Activated naive CD8-positive, alpha-beta T cell (primary cell): ENCODE data around the gene CRYGD.
"Not testable (repeated sequence)": the region's sequence is repeated elsewhere in the genome, so short reads cannot be mapped to it uniquely, and the experiment has no call there.

Experiments
- H3K27ac Mint-ChIP-seq: one replicate; pipeline ENCODE4 v1.8.0; 2021; ENCODE audit warnings: mixed read lengths
- H3K27me3 Mint-ChIP-seq: one replicate; pipeline ENCODE4 v1.8.0; 2021; ENCODE audit warnings: mixed read lengths
- H3K36me3 Mint-ChIP-seq: one replicate; pipeline ENCODE4 v1.8.0; 2021; ENCODE audit warnings: mixed read lengths
- H3K4me1 Mint-ChIP-seq: one replicate; pipeline ENCODE4 v1.8.0; 2021; ENCODE audit warnings: low read depth, mixed read lengths
- H3K4me3 Mint-ChIP-seq: one replicate; pipeline ENCODE4 v1.8.0; 2021; ENCODE audit warnings: mild to moderate bottlenecking, mixed read lengths
- H3K9me3 Mint-ChIP-seq: one replicate; pipeline ENCODE4 v1.8.0; 2021; ENCODE audit warnings: low read depth, mixed read lengths

The CRYGD gene

GRCh38 chr2:208139447-208139846, 15.1 kb upstream of the CRYGD start:
- peaks cover 4% of the 10 kb centered on the region for H3K9me3 Mint-ChIP-seq
- H3K4me3 Mint-ChIP-seq: no peak overlapping the region
- H3K27ac Mint-ChIP-seq: no peak overlapping the region
- no peaks in the 10 kb centered on the region for H3K27me3 Mint-ChIP-seq
- H3K36me3 Mint-ChIP-seq: peaks cover 2% of the 10 kb centered on the region
- peaks cover 13% of the 10 kb centered on the region for H3K4me1 Mint-ChIP-seq

- not testable (repeated sequence) for H3K36me3 Mint-ChIP-seq, H3K27ac Mint-ChIP-seq, H3K27me3 Mint-ChIP-seq, H3K4me3 Mint-ChIP-seq, H3K9me3 Mint-ChIP-seq
- H3K4me1 Mint-ChIP-seq: peaks cover 13% of the 10 kb centered on the region
Observed at GRCh38 chr2:208138334-208138733, 14.0 kb upstream of the CRYGD start.

- H3K27ac Mint-ChIP-seq: no peak overlapping the region
- peaks cover 4% of the 10 kb centered on the region for H3K9me3 Mint-ChIP-seq
- no peak overlapping the region for H3K4me3 Mint-ChIP-seq
- no peaks in the 10 kb centered on the region for H3K27me3 Mint-ChIP-seq
- H3K36me3 Mint-ChIP-seq: peaks cover 2% of the 10 kb centered on the region
- H3K4me1 Mint-ChIP-seq: peaks cover 13% of the 10 kb centered on the region
Observed at GRCh38 chr2:208136716-208137094, 12.4 kb upstream of the CRYGD start.

- Mint-ChIP-seq H3K4me3 (no peak overlapping the region), H3K9me3 (peaks cover 4% of the 10 kb centered on the region)
Observed at GRCh38 chr2:208135794-208136715, 11.7 kb upstream of the CRYGD start.

GRCh38 chr2:208134928-208135586, 10.7 kb upstream of the CRYGD start:
- Mint-ChIP-seq H3K4me3 (no peak overlapping the region), H3K9me3 (peaks cover 4% of the 10 kb centered on the region), H3K27ac (no peak overlapping the region), H3K4me1 (peaks cover 13% of the 10 kb centered on the region), H3K36me3 (peaks cover 2% of the 10 kb centered on the region), H3K27me3 (no peaks in the 10 kb centered on the region)

More at GRCh38 chr2:208135794-208136715, 11.7 kb upstream of the CRYGD start:
- Mint-ChIP-seq H3K36me3 (peaks cover 2% of the 10 kb centered on the region), H3K4me1 (peaks cover 13% of the 10 kb centered on the region), H3K27me3 (no peaks in the 10 kb centered on the region), H3K27ac (no peak overlapping the region)

- no peaks in the 10 kb centered on the region for H3K36me3 Mint-ChIP-seq
Observed at GRCh38 chr2:208130712-208131110, 6.4 kb upstream of the CRYGD start.

DNA sequence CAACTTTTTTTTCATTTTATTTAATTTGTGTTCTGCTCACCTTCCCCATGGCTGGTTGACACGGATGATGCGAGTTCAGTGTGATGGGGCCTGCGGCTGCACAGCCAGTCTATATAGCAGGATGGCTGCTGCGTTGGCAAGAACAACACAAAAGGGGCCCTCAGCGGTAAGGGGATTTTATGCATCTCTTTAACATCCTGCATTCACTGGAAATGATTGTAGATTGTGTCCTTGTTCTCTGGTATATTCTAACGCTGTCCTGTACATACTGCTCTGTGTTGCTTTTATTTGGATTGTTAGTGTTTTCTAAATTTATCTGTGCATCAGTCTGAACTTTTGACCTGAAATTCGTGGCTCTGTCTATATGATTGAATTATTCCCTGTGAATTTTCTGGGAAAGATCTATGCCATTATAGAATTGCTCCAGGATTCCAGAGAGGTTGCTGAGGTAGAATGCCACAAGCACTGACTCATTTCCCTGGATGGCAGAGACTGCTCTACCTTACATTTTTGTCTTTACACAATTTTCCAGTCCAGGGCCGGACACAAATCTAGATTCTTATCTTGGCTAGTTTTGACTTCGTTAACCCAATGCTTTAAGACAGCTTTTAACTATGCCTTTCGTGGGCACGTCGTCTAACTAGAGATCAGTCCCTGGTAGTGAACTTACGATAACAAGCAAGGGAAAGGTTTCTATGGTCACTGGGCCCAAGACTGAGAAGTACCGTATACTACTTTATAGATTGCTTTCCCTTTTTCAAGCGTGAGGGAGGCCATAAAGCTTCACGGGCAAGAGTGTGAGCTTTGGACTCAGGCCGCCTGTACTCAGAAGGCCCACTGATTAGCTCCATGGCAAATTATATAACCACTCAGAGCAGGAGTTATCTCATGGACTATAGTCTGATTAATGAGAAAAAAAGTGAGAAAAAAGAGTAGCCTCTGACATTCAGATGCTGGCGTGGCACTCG, 5.7 kb upstream of the CRYGD start, which contains the start of gene CRYGC:
TSS of gene CRYGC (minus strand) at position 85 of the 968 bp plus-strand sequence. CDS start at position 49, 36 bp downstream.
- Mint-ChIP-seq H3K4me3 (no peak within 1 kb of the TSS), H3K9me3 (no peaks in the 10 kb centered on the region), H3K27me3 (peaks cover 3% of the 10 kb centered on the region), H3K27ac (no peak within 1 kb of the TSS), H3K36me3 (no peaks in the 10 kb centered on the region), H3K4me1 (peaks cover 4% of the 10 kb centered on the region)

More at GRCh38 chr2:208130712-208131110, 6.4 kb upstream of the CRYGD start:
- no peaks in the 10 kb centered on the region for H3K9me3 Mint-ChIP-seq
- H3K4me3 Mint-ChIP-seq: no peak overlapping the region
- H3K4me1 Mint-ChIP-seq: peaks cover 10% of the 10 kb centered on the region
- no peaks in the 10 kb centered on the region for H3K27me3 Mint-ChIP-seq
- no peak overlapping the region for H3K27ac Mint-ChIP-seq

- Mint-ChIP-seq H3K27ac (no peak overlapping the region), H3K4me1 (peaks cover 5% of the 10 kb centered on the region), H3K9me3 (no peaks in the 10 kb centered on the region), H3K4me3 (no peak overlapping the region), H3K36me3 (no peaks in the 10 kb centered on the region), H3K27me3 (peaks cover 12% of the 10 kb centered on the region)
Observed at GRCh38 chr2:208128136-208128535, 3.8 kb upstream of the CRYGD start.

DNA sequence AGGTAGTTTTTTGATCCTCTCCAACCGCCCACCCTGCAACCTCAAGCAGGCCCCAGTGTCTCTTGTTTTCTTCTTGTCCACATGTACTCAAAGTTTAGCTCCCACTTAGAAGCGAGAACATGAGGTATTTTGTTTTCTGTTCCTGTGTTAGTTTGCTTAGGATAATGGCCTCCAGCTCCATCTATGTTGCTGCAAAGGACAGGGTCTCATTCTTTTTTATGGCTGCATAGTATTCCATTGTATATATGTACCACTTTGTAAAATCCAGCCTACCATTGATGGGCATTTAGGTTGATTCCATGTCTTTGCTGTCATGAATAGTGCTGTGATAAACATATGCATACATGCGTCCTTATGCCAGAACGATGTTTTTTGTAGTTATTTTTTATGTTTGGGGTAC, 2.8 kb upstream of the CRYGD start:
- Mint-ChIP-seq H3K9me3 (no peaks in the 10 kb centered on the region), H3K36me3 (no peaks in the 10 kb centered on the region), H3K27me3 (peaks cover 12% of the 10 kb centered on the region), H3K4me1 (peaks cover 5% of the 10 kb centered on the region), H3K27ac (no peak overlapping the region), H3K4me3 (no peak overlapping the region)

GRCh38 chr2:208125251-208125650, 927 bp upstream of the CRYGD start:
- no peak overlapping the region for H3K4me3 Mint-ChIP-seq
- no peaks in the 10 kb centered on the region for H3K9me3 Mint-ChIP-seq
- H3K4me1 Mint-ChIP-seq: peaks cover 5% of the 10 kb centered on the region
- no peak overlapping the region for H3K27ac Mint-ChIP-seq
- H3K27me3 Mint-ChIP-seq: peaks cover 12% of the 10 kb centered on the region
- no peaks in the 10 kb centered on the region for H3K36me3 Mint-ChIP-seq

GRCh38 chr2:208122248-208122647, 2.1 kb downstream of the CRYGD start:
- no peak overlapping the region for H3K4me3 Mint-ChIP-seq
- H3K4me1 Mint-ChIP-seq: peaks cover 5% of the 10 kb centered on the region
- H3K27me3 Mint-ChIP-seq: peaks cover 12% of the 10 kb centered on the region
- no peaks in the 10 kb centered on the region for H3K36me3 Mint-ChIP-seq
- no peaks in the 10 kb centered on the region for H3K9me3 Mint-ChIP-seq
- no peak overlapping the region for H3K27ac Mint-ChIP-seq

DNA sequence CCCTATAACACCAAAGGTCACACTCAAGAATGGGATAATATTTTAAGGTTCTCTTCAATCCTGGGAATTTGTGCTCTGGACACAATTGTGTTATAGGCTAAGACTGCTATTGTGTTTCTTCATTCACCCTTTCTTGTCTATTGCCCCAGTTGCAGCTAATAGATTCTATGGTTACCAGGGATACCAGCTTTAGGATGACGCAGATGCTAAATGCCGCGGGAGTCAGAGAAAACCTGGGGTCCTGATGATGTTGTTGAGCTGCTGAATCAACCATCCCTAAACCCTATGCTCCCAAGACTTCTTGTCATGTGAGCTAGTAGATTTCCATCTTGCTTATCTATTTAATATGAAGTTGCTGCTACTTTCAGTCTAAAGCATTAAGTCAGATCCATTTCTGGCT, 5.4 kb downstream of the CRYGD start:
- Mint-ChIP-seq H3K27ac (no peak overlapping the region), H3K4me1 (peaks cover 1% of the 10 kb centered on the region), H3K36me3 (no peaks in the 10 kb centered on the region), H3K4me3 (no peak overlapping the region), H3K9me3 (no peaks in the 10 kb centered on the region), H3K27me3 (peaks cover 2% of the 10 kb centered on the region)

GRCh38 chr2:208117390-208117789, 6.9 kb downstream of the CRYGD start:
- H3K27me3 Mint-ChIP-seq, H3K27ac Mint-ChIP-seq, H3K4me1 Mint-ChIP-seq, H3K36me3 Mint-ChIP-seq, H3K9me3 Mint-ChIP-seq, H3K4me3 Mint-ChIP-seq: not testable (repeated sequence)

GRCh38 chr2:208112969-208113368, 11.4 kb downstream of the CRYGD start:
- Mint-ChIP-seq H3K27me3 (no peaks in the 10 kb centered on the region), H3K9me3 (no peaks in the 10 kb centered on the region), H3K27ac (no peak overlapping the region), H3K36me3 (no peaks in the 10 kb centered on the region), H3K4me3 (no peak overlapping the region), H3K4me1 (no peaks in the 10 kb centered on the region)
